PC-3 (cell line): ENCODE measurements around the gene CPA2. TPM values are rescaled to one million over a fixed set of nuclear protein-coding genes. Genes with fewer than 3 reads are reported as not detected.

Experiments
- ATAC-seq: fragments of 200-7000 bp; cut with Tn5 transposase; 2 replicates; pipeline ENCODE4 v1.9.1; 2020; ENCODE audit warnings: mild to moderate bottlenecking, moderate library complexity
- BruUV-seq: library from RNA; stranded (reverse); fragments of 400-500 nt; replicated peaks from 2 replicates; lab custom pipeline; 2021; lab: Mats Ljungman, UMichigan
- CTCF ChIA-PET: fragments of 300-600 bp; sonication (Branson Sonifier 250); formaldehyde crosslinking; loops from one replicate; lab custom pipeline; 2022; ENCODE audit warnings: antibody characterized with exemption; lab: Charles Lee
- POLR2A ChIA-PET: fragments of 300-600 bp; sonication (Branson Sonifier 250); formaldehyde crosslinking; loops from one replicate; lab custom pipeline; 2022; ENCODE audit warnings: antibody characterized with exemption; ENCODE audit not compliant: unreplicated experiment; lab: Charles Lee
- DNase-seq: peaks from one replicate; pipeline ENCODE4 v3.0.0-alpha.2; 2015
- H2AFZ ChIP-seq: fragments of 300-600 bp; sonication (generic); 2 replicates; pipeline ENCODE4 v1.6.0; 2016; ENCODE audit warnings: antibody characterized with exemption, low read length
- H3F3A ChIP-seq: fragments of 300-600 bp; sonication (generic); one replicate; pipeline ENCODE4 v1.6.0; 2017; ENCODE audit warnings: antibody characterized with exemption, low read length, control low read depth, mild to moderate bottlenecking; ENCODE audit not compliant: unreplicated experiment
- H3K27ac ChIP-seq: fragments of 300-600 bp; sonication (generic); 2 replicates; pipeline ENCODE4 v1.5.1; 2016; ENCODE audit warnings: mild to moderate bottlenecking, low read length
- H3K27me3 ChIP-seq: fragments of 300-600 bp; sonication (generic); 2 replicates; pipeline ENCODE4 v1.6.1; 2016; ENCODE audit warnings: low read length, mixed read lengths
- H3K36me3 ChIP-seq: fragments of 300-600 bp; sonication (generic); 2 replicates; pipeline ENCODE4 v1.6.1; 2016; ENCODE audit warnings: low read depth, mixed run types, low read length, mixed read lengths
- H3K4me1 ChIP-seq: fragments of 300-600 bp; sonication (generic); 2 replicates; pipeline ENCODE4 v1.5.1; 2016; ENCODE audit warnings: low read length; ENCODE audit not compliant: insufficient read depth
- H3K4me2 ChIP-seq: fragments of 300-600 bp; sonication (generic); 2 replicates; pipeline ENCODE4 v1.6.0; 2016; ENCODE audit warnings: low read length
- H3K4me3 ChIP-seq: fragments of 300-600 bp; sonication (generic); 2 replicates; pipeline ENCODE4 v1.5.1; 2016; ENCODE audit warnings: mild to moderate bottlenecking, low read length, mixed read lengths
- H3K79me2 ChIP-seq: fragments of 300-600 bp; sonication (generic); 2 replicates; pipeline ENCODE4 v1.6.1; 2017; ENCODE audit warnings: low read length, mixed read lengths
- H3K9ac ChIP-seq: fragments of 300-600 bp; sonication (generic); 2 replicates; pipeline ENCODE4 v1.6.0; 2016; ENCODE audit warnings: mild to moderate bottlenecking, low read length
- H3K9me2 ChIP-seq: fragments of 300-600 bp; sonication (generic); replicated peaks from 2 replicates; pipeline ENCODE4 v1.6.1; 2016; ENCODE audit warnings: mixed run types, low read length, mixed read lengths
- H3K9me3 ChIP-seq: fragments of 300-600 bp; sonication (generic); 2 replicates; pipeline ENCODE4 v1.6.1; 2016; ENCODE audit warnings: low read length, mixed read lengths
- H4K20me1 ChIP-seq: fragments of 300-600 bp; sonication (generic); 2 replicates; pipeline ENCODE4 v1.6.1; 2016; ENCODE audit warnings: low read length, mixed read lengths
- CTCF ChIP-seq: fragments of 300-600 bp; sonication (generic); conservative IDR thresholded peaks from 2 replicates; pipeline ENCODE4 v1.5.1; 2017; ENCODE audit warnings: antibody characterized with exemption, low read depth, mild to moderate bottlenecking, low read length
- EZH2 ChIP-seq: fragments of 300-600 bp; sonication (generic); IDR thresholded peaks from one replicate; pipeline ENCODE4 v1.6.1; 2017; ENCODE audit warnings: antibody characterized with exemption, mild to moderate bottlenecking, low read length; ENCODE audit not compliant: unreplicated experiment
- EZH2phosphoT487 ChIP-seq: fragments of 300-600 bp; sonication (generic); IDR thresholded peaks from 2 replicates; pipeline ENCODE4 v1.6.1; 2018; ENCODE audit warnings: mild to moderate bottlenecking, antibody characterized with exemption, low read length, borderline replicate concordance
- intact Hi-C: fragments of 100-400 bp; cut with micrococcal nuclease; formaldehyde crosslinking; loops from 2 replicates; pipeline ENCODE4 v1.9.0; 2023
- total RNA-seq: library from RNA; depleted of rRNA; stranded (reverse); fragments of >200 nt; gene quantifications from 2 replicates; pipeline ENCODE4 v1.2.3, GENCODE V29; 2014

The CPA2 gene
- total RNA-seq, 1 experiment from 2014 or later: not detected

GRCh38 chr7:130292682-130293257, 26.1 kb downstream of the CPA2 start, which contains the start of gene CPA4:
Gene CPA4 (plus strand): TSS chr7:130293161. CDS start chr7:130293181, 20 bp downstream.
- Histone ChIP-seq H3K79me2 (peaks cover 14% of the 10 kb centered on the region; the same call in 1 of the 2 replicates), H3K4me1 (peaks cover 44% of the 10 kb centered on the region), H3K4me2 (peak within 1 kb of the TSS; percentile 45), H3K27me3 (no peaks in the 10 kb centered on the region), H3F3A (no peaks in the 10 kb centered on the region), H4K20me1 (no peaks in the 10 kb centered on the region), H3K4me3 (peak within 1 kb of the TSS; percentile 38), H3K27ac (peak within 1 kb of the TSS; percentile 66), H3K9me3 (peaks cover 8% of the 10 kb centered on the region; the same call in 1 of the 2 replicates), H2AFZ (no peak within 1 kb of the TSS), H3K9ac (no peak within 1 kb of the TSS; the same call in 1 of the 2 replicates), H3K36me3 (no peaks in the 10 kb centered on the region; the same call in 1 of the 2 replicates), H3K9me2 (no peaks in the 10 kb centered on the region)
- ChIA-PET POLR2A (interaction anchor here (0.6 to 1.1 kb wide), 3 partner anchors 88 to 466 kb away, joined by 3 to 13 read pairs (median 3); partner anchors contain the start of genes CEP41 and TMEM209), CTCF (interaction anchor here (0.5 to 0.7 kb wide), 3 partner anchors 80 to 282 kb away, joined by 3 to 12 read pairs (median 3); no protein-coding TSS in a partner anchor)
- no TSS peak for BruUV-seq
- DNase-seq (peak; percentile 97), ATAC-seq (peak; percentile 97)
- intact Hi-C loops: loop anchor here (1.0 to 5.0 kb wide), 3 partner anchors 50 to 129 kb away; no protein-coding TSS in a partner anchor
- TF ChIP-seq CTCF: no peak
- TF ChIP-seq EZH2: no peak
- TF ChIP-seq EZH2phosphoT487: no peak

- Histone ChIP-seq H2AFZ (no peak overlapping the region), H3K9me3 (peaks cover 8% of the 10 kb centered on the region; the same call in 1 of the 2 replicates), H3K4me2 (peak overlapping the region; percentile 45), H3K36me3 (no peaks in the 10 kb centered on the region; the same call in 1 of the 2 replicates), H3K4me1 (peaks cover 44% of the 10 kb centered on the region), H3K27me3 (no peaks in the 10 kb centered on the region), H3K4me3 (peak overlapping the region; percentile 38), H3K9me2 (no peaks in the 10 kb centered on the region), H3K79me2 (peaks cover 14% of the 10 kb centered on the region; the same call in 1 of the 2 replicates), H3K9ac (no peak overlapping the region; the same call in 1 of the 2 replicates), H3K27ac (peak overlapping the region; percentile 54), H4K20me1 (no peaks in the 10 kb centered on the region), H3F3A (no peaks in the 10 kb centered on the region)
- DNase-seq (no peak), ATAC-seq (no peak)
- TF ChIP-seq EZH2phosphoT487 (no peak), CTCF (no peak), EZH2 (no peak)
- POLR2A ChIA-PET: interaction anchor here (0.6 kb wide), 1 partner anchor 88 kb away, joined by 3 read pairs; the partner anchor contains the start of gene TMEM209
- intact Hi-C loops: loop anchor here (2.0 to 5.0 kb wide), 2 partner anchors 51 to 63 kb away; no protein-coding TSS in a partner anchor
- CTCF ChIA-PET: interaction anchor here (0.5 to 0.7 kb wide), 3 partner anchors 79 to 283 kb away, joined by 3 to 12 read pairs (median 3); no protein-coding TSS in a partner anchor
- BruUV-seq: no TSS peak
These were observed 26.9 kb downstream of the CPA2 start for GRCh38 chr7:130293521-130293920.
